OCI-LY3 (cell line): ENCODE measurements around the gene POLR2L.

Source experiments
- H2AFZ ChIP-seq: fragments of 200-600, 300-600 bp; shearing (Covaris generic); 2 replicates; pipeline ENCODE4 v1.6.0; 2014; ENCODE audit warnings: antibody characterized with exemption, low read depth, low read length
- H3K27ac ChIP-seq: fragments of 200-600, 300-600 bp; sonication (generic); 2 replicates; pipeline ENCODE4 v1.5.1; 2014; ENCODE audit warnings: mild to moderate bottlenecking, low read length, moderate library complexity, mixed read lengths
- H3K27me3 ChIP-seq: fragments of 200-600, 300-600 bp; sonication (generic); 2 replicates; pipeline ENCODE4 v1.6.1; 2014; ENCODE audit warnings: low read depth, low read length, mixed read lengths
- H3K36me3 ChIP-seq: fragments of 200-600, 300-600 bp; sonication (generic); replicated peaks from 2 replicates; pipeline ENCODE3; 2014; ENCODE audit warnings: low read depth, low read length, mixed read lengths
- H3K4me1 ChIP-seq: fragments of 300-600, 200-600 bp; sonication (generic); 2 replicates; pipeline ENCODE4 v1.6.1; 2014; ENCODE audit warnings: low read length, mixed read lengths
- H3K4me2 ChIP-seq: fragments of 200-600, 300-600 bp; sonication (generic); 2 replicates; pipeline ENCODE4 v1.6.1; 2014; ENCODE audit warnings: low read length, mixed read lengths
- H3K4me3 ChIP-seq: fragments of 300-600, 200-600 bp; sonication (generic); 2 replicates; pipeline ENCODE4 v1.5.1; 2014; ENCODE audit warnings: antibody characterized with exemption, mild to moderate bottlenecking, low read length, moderate library complexity
- H3K79me2 ChIP-seq: fragments of 300-600, 200-600 bp; shearing (Covaris generic); 2 replicates; pipeline ENCODE4 v1.6.1; 2014; ENCODE audit warnings: mild to moderate bottlenecking, low read length, mixed read lengths
- H3K9ac ChIP-seq: fragments of 300-600, 200-600 bp; shearing (Covaris generic); 2 replicates; pipeline ENCODE4 v1.6.0; 2014; ENCODE audit warnings: mild to moderate bottlenecking, low read length, moderate library complexity
- H3K9me3 ChIP-seq: fragments of 200-600, 300-600 bp; shearing (Covaris generic); 2 replicates; pipeline ENCODE4 v1.6.1; 2014; ENCODE audit warnings: low read length, mixed read lengths; ENCODE audit not compliant: insufficient read depth
- H4K20me1 ChIP-seq: fragments of 200-600, 300-600 bp; sonication (generic); 2 replicates; pipeline ENCODE4 v1.6.1; 2016; ENCODE audit warnings: low read length, mixed read lengths; ENCODE audit not compliant: insufficient read depth
- CTCF ChIP-seq: fragments of 200-600, 300-600 bp; sonication (generic); IDR thresholded peaks from 2 replicates; pipeline ENCODE4 v1.5.1; 2014; ENCODE audit warnings: antibody characterized with exemption, low read length, low read depth
- EZH2phosphoT487 ChIP-seq: fragments of 200-600 bp; shearing (Covaris generic); IDR thresholded peaks from 2 replicates; pipeline ENCODE4 v1.6.1; 2018; ENCODE audit warnings: antibody characterized with exemption, mixed run types, low read depth

POLR2L gene

DNA sequence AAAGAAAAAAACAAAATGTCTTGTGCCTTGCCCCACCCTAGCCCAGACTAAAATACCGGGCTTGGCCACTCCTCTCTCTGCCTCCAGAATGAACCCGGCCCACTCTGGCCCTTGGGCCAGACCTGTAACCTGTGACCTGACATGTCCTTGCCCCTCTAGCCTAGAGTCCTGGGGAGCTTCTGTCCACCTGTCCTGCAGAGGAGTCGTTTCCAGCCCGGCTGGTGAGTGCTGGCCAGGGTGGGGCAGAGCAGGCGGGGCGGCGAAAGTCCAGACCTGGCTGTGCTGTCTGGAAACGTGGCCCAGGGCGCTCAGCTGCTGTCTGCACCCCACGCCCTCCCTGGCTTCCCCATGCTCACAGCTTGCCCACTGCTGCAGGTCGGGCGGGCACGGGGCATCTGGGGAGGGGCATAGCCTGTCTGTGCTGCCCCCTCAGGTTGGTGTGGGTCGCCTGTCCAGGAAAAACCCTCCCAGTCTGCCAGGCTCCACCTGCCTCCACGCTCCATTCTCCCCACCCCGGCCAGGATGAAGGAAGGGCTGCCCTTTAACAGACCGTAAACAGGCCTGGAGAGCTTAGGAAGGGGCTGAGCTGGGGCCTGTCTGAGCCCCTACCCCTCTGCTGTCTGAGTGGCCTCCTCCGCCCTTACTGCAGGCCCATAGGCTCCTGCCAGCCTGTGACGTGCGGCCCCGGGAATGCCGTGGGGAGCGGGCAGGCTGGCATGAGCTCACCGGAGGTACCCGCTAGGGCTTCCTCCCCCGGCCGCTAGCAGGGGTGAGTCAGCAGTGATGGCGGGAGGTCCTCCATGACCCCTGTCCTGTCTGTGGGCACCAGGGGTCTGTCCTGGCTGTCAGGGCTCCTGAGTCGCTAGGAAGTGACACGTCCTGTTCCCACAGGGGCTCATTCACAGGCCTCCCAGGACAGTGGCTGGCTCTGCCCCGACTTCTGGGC is 7.7 kb downstream of the POLR2L start:
- Histone ChIP-seq H3K79me2 (peaks cover 9% of the 10 kb centered on the region), H3K4me2 (no peak overlapping the region), H3K27me3 (no peaks in the 10 kb centered on the region), H4K20me1 (peaks cover 8% of the 10 kb centered on the region; the same call in 1 of the 2 replicates), H3K27ac (no peak overlapping the region), H3K4me3 (no peak overlapping the region), H3K36me3 (peaks cover 9% of the 10 kb centered on the region), H3K9me3 (no peaks in the 10 kb centered on the region), H3K9ac (no peak overlapping the region), H3K4me1 (peaks cover 16% of the 10 kb centered on the region), H2AFZ (no peak overlapping the region)
- no peak for TF ChIP-seq EZH2phosphoT487
- TF ChIP-seq CTCF, result no peak

- TF ChIP-seq CTCF, result no peak
- TF ChIP-seq EZH2phosphoT487, result no peak
- Histone ChIP-seq H3K9ac (peak overlapping the region; percentile 79), H3K36me3 (peaks cover 9% of the 10 kb centered on the region), H3K9me3 (no peaks in the 10 kb centered on the region), H3K4me1 (peaks cover 24% of the 10 kb centered on the region), H3K4me3 (peak overlapping the region; percentile 93), H3K27ac (no peak overlapping the region), H3K27me3 (no peaks in the 10 kb centered on the region), H3K4me2 (peak overlapping the region; percentile 76), H4K20me1 (peaks cover 8% of the 10 kb centered on the region; the same call in 1 of the 2 replicates), H3K79me2 (peaks cover 9% of the 10 kb centered on the region), H2AFZ (no peak overlapping the region)
These were observed 8.4 kb downstream of the POLR2L start for GRCh38 chr11:833849-834311.

GRCh38 chr11:833114-833791 is 9.1 kb downstream of the POLR2L start:
- Histone ChIP-seq H2AFZ (no peak overlapping the region), H3K36me3 (peaks cover 9% of the 10 kb centered on the region), H3K9ac (peak overlapping the region; percentile 79), H3K27ac (peak overlapping the region; percentile 10; the same call in 1 of the 2 replicates), H3K4me2 (peak overlapping the region; percentile 76), H3K79me2 (peaks cover 9% of the 10 kb centered on the region), H3K9me3 (no peaks in the 10 kb centered on the region), H4K20me1 (peaks cover 8% of the 10 kb centered on the region; the same call in 1 of the 2 replicates), H3K4me1 (peaks cover 25% of the 10 kb centered on the region), H3K27me3 (no peaks in the 10 kb centered on the region), H3K4me3 (peak overlapping the region; percentile 93)
- no peak for TF ChIP-seq CTCF
- TF ChIP-seq EZH2phosphoT487, result no peak
